PC-3 (cell line): Measurements from ENCODE around the gene RAB11FIP4. TPM values are rescaled to one million over a fixed set of nuclear protein-coding genes. Genes with fewer than 3 reads are reported as not detected.
A peak's percentile ranks its signal among the peaks of the same experiment; 100 is the strongest.

Experiments used
- ATAC-seq: fragments of 200-7000 bp; cut with Tn5 transposase; 2 replicates; pipeline ENCODE4 v1.9.1; 2020; ENCODE audit warnings: mild to moderate bottlenecking, moderate library complexity
- BruUV-seq: library from RNA; stranded (reverse); fragments of 400-500 nt; replicated peaks from 2 replicates; lab custom pipeline; 2021; lab: Mats Ljungman, UMichigan
- CTCF ChIA-PET: fragments of 300-600 bp; sonication (Branson Sonifier 250); formaldehyde crosslinking; loops from one replicate; lab custom pipeline; 2022; ENCODE audit warnings: antibody characterized with exemption; lab: Charles Lee
- POLR2A ChIA-PET: fragments of 300-600 bp; sonication (Branson Sonifier 250); formaldehyde crosslinking; loops from one replicate; lab custom pipeline; 2022; ENCODE audit warnings: antibody characterized with exemption; ENCODE audit not compliant: unreplicated experiment; lab: Charles Lee
- DNase-seq: peaks from one replicate; pipeline ENCODE4 v3.0.0-alpha.2; 2015
- H2AFZ ChIP-seq: fragments of 300-600 bp; sonication (generic); 2 replicates; pipeline ENCODE4 v1.6.0; 2016; ENCODE audit warnings: antibody characterized with exemption, low read length
- H3F3A ChIP-seq: fragments of 300-600 bp; sonication (generic); one replicate; pipeline ENCODE4 v1.6.0; 2017; ENCODE audit warnings: antibody characterized with exemption, low read length, control low read depth, mild to moderate bottlenecking; ENCODE audit not compliant: unreplicated experiment
- H3K27ac ChIP-seq: fragments of 300-600 bp; sonication (generic); 2 replicates; pipeline ENCODE4 v1.5.1; 2016; ENCODE audit warnings: mild to moderate bottlenecking, low read length
- H3K27me3 ChIP-seq: fragments of 300-600 bp; sonication (generic); 2 replicates; pipeline ENCODE4 v1.6.1; 2016; ENCODE audit warnings: low read length, mixed read lengths
- H3K36me3 ChIP-seq: fragments of 300-600 bp; sonication (generic); 2 replicates; pipeline ENCODE4 v1.6.1; 2016; ENCODE audit warnings: low read depth, mixed run types, low read length, mixed read lengths
- H3K4me1 ChIP-seq: fragments of 300-600 bp; sonication (generic); 2 replicates; pipeline ENCODE4 v1.5.1; 2016; ENCODE audit warnings: low read length; ENCODE audit not compliant: insufficient read depth
- H3K4me2 ChIP-seq: fragments of 300-600 bp; sonication (generic); 2 replicates; pipeline ENCODE4 v1.6.0; 2016; ENCODE audit warnings: low read length
- H3K4me3 ChIP-seq: fragments of 300-600 bp; sonication (generic); 2 replicates; pipeline ENCODE4 v1.5.1; 2016; ENCODE audit warnings: mild to moderate bottlenecking, low read length, mixed read lengths
- H3K79me2 ChIP-seq: fragments of 300-600 bp; sonication (generic); 2 replicates; pipeline ENCODE4 v1.6.1; 2017; ENCODE audit warnings: low read length, mixed read lengths
- H3K9ac ChIP-seq: fragments of 300-600 bp; sonication (generic); 2 replicates; pipeline ENCODE4 v1.6.0; 2016; ENCODE audit warnings: mild to moderate bottlenecking, low read length
- H3K9me2 ChIP-seq: fragments of 300-600 bp; sonication (generic); replicated peaks from 2 replicates; pipeline ENCODE4 v1.6.1; 2016; ENCODE audit warnings: mixed run types, low read length, mixed read lengths
- H3K9me3 ChIP-seq: fragments of 300-600 bp; sonication (generic); 2 replicates; pipeline ENCODE4 v1.6.1; 2016; ENCODE audit warnings: low read length, mixed read lengths
- H4K20me1 ChIP-seq: fragments of 300-600 bp; sonication (generic); 2 replicates; pipeline ENCODE4 v1.6.1; 2016; ENCODE audit warnings: low read length, mixed read lengths
- EZH2 ChIP-seq: fragments of 300-600 bp; sonication (generic); IDR thresholded peaks from one replicate; pipeline ENCODE4 v1.6.1; 2017; ENCODE audit warnings: antibody characterized with exemption, mild to moderate bottlenecking, low read length; ENCODE audit not compliant: unreplicated experiment
- EZH2phosphoT487 ChIP-seq: fragments of 300-600 bp; sonication (generic); IDR thresholded peaks from 2 replicates; pipeline ENCODE4 v1.6.1; 2018; ENCODE audit warnings: mild to moderate bottlenecking, antibody characterized with exemption, low read length, borderline replicate concordance
- intact Hi-C: fragments of 100-400 bp; cut with micrococcal nuclease; formaldehyde crosslinking; loops from 2 replicates; pipeline ENCODE4 v1.9.0; 2023
- total RNA-seq: library from RNA; depleted of rRNA; stranded (reverse); fragments of >200 nt; gene quantifications from 2 replicates; pipeline ENCODE4 v1.2.3, GENCODE V29; 2014
- TF ChIP-seq, protein P1 (sequence below): fragments of 300-600 bp; sonication (generic); conservative IDR thresholded peaks from 2 replicates; pipeline ENCODE4 v1.5.1; 2017; ENCODE audit warnings: antibody characterized with exemption, low read depth, mild to moderate bottlenecking, low read length

The RAB11FIP4 gene
- total RNA-seq, 1 experiment from 2014 or later, result 4.2 TPM

DNA sequence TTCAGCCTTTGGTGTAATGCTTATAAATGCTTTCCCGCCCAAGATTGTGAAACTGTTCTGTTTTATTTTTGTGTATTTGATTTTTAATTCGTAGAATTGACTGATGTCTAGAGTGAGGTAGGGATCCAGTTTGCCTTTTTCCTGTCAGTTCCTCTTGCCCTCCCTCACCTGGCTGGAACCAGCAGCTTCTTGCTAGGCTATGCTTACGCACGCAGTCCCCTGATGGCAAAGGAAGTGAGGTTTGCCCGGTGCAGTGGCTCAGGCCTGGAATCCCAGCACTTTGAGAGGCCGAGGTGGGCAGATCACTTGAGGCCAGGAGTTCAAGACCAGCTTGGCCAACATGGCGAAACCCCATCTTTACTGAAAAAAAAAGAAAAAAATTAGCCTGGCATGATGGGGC, 51.9 kb downstream of the RAB11FIP4 start:
- CTCF ChIA-PET, result no interaction called here

DNA sequence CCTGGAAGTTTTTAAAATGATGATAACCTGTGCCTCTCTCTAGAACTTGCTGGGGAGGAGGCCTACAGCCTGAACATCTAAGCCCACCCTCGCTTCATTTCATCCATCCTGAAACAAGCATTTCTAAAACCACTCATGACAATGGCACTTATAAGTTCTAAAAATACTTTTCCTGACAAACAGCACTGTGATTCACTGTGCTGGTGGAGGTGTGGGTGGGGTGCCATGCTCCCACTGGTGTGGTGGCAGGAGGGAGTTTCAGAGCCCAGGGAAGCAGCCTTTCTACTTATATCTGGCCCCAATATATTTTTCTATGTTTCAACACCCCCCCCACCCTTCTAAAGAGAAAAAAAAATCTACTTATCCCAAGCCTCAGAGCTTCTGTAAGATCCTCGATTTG, 52.6 kb downstream of the RAB11FIP4 start:
- Histone ChIP-seq H3K79me2 (no peaks in the 10 kb centered on the region), H3K4me2 (no peak overlapping the region), H3K9me3 (no peaks in the 10 kb centered on the region), H3K4me1 (no peaks in the 10 kb centered on the region), H3K9ac (no peak overlapping the region), H4K20me1 (no peaks in the 10 kb centered on the region), H3F3A (no peaks in the 10 kb centered on the region), H2AFZ (no peak overlapping the region), H3K27me3 (no peaks in the 10 kb centered on the region), H3K27ac (no peak overlapping the region), H3K36me3 (no peaks in the 10 kb centered on the region), H3K4me3 (no peak overlapping the region), H3K9me2 (no peaks in the 10 kb centered on the region)
- TF ChIP-seq EZH2 (no peak), EZH2phosphoT487 (no peak)
- TF ChIP-seq, protein P1, sequence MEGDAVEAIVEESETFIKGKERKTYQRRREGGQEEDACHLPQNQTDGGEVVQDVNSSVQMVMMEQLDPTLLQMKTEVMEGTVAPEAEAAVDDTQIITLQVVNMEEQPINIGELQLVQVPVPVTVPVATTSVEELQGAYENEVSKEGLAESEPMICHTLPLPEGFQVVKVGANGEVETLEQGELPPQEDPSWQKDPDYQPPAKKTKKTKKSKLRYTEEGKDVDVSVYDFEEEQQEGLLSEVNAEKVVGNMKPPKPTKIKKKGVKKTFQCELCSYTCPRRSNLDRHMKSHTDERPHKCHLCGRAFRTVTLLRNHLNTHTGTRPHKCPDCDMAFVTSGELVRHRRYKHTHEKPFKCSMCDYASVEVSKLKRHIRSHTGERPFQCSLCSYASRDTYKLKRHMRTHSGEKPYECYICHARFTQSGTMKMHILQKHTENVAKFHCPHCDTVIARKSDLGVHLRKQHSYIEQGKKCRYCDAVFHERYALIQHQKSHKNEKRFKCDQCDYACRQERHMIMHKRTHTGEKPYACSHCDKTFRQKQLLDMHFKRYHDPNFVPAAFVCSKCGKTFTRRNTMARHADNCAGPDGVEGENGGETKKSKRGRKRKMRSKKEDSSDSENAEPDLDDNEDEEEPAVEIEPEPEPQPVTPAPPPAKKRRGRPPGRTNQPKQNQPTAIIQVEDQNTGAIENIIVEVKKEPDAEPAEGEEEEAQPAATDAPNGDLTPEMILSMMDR, result no peak
- DNase-seq (no peak), ATAC-seq (no peak)
- ChIA-PET CTCF (no interaction called here), POLR2A (no interaction called here)
- intact Hi-C loops, result no loop called here
- no TSS peak for BruUV-seq

More for the DNA sequence above, 51.9 kb downstream of the RAB11FIP4 start:
- Histone ChIP-seq H4K20me1 (no peaks in the 10 kb centered on the region), H3K4me3 (no peak overlapping the region), H3K27ac (no peak overlapping the region), H3F3A (no peaks in the 10 kb centered on the region), H2AFZ (no peak overlapping the region), H3K9me3 (no peaks in the 10 kb centered on the region), H3K36me3 (no peaks in the 10 kb centered on the region), H3K4me1 (no peaks in the 10 kb centered on the region), H3K27me3 (no peaks in the 10 kb centered on the region), H3K79me2 (no peaks in the 10 kb centered on the region), H3K4me2 (no peak overlapping the region), H3K9ac (no peak overlapping the region), H3K9me2 (no peaks in the 10 kb centered on the region)
- intact Hi-C loops, result no loop called here
- no peak for DNase-seq
- BruUV-seq, result no TSS peak
- POLR2A ChIA-PET, result no interaction called here
- ATAC-seq, result no peak
- TF ChIP-seq, protein P1, result no peak
- TF ChIP-seq EZH2 (no peak), EZH2phosphoT487 (no peak)

DNA sequence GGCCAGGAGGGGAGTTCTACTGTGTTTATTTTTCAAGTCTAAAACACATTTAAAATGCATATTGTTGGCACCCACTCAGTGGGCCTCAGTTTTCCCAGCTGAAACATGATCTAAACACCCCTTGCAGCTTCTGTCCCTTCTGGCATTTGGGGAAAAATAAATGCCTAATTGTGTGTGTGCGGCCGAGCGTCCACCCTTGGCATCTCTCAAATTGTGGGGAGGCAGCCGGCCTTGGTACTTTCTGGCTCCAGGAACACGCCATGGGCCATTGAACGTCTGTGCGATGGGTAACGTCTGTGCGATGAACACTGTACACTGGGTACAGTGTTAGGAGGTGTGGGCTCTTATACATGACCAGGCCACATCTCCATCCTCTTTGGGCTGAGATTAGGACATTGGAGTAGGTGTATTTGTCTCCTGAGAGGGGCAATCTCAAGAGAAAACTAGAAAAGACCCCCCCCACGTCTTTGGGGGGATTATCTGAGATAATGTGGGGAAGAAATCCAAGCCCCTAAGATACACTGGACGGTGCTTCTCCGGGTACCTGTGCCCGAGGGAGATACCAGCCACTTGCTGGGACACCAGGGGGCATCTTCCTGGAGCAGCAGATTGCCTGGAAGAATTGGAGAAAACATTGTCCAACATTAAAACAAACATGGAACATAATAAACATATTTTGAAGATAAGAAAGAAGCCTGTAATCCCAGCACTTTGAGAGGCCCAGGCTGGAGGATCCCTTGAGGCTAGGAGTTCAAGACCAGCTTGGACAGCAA, 54.9 kb downstream of the RAB11FIP4 start:
- Histone ChIP-seq H3F3A (no peaks in the 10 kb centered on the region), H3K4me3 (no peak overlapping the region), H3K9me3 (no peaks in the 10 kb centered on the region), H3K79me2 (no peaks in the 10 kb centered on the region), H4K20me1 (no peaks in the 10 kb centered on the region), H3K36me3 (no peaks in the 10 kb centered on the region), H3K9ac (no peak overlapping the region), H3K27ac (no peak overlapping the region), H2AFZ (no peak overlapping the region), H3K4me1 (no peaks in the 10 kb centered on the region), H3K9me2 (no peaks in the 10 kb centered on the region), H3K4me2 (no peak overlapping the region), H3K27me3 (no peaks in the 10 kb centered on the region)
- intact Hi-C loops, result loop anchor here (1.0 kb wide), 1 partner anchor 79 kb away; no protein-coding TSS in a partner anchor
- ChIA-PET CTCF (no interaction called here), POLR2A (no interaction called here)
- ATAC-seq, result no peak
- TF ChIP-seq EZH2 (no peak), EZH2phosphoT487 (no peak)
- TF ChIP-seq, protein P1, result 0 out of 2 replicates have a peak, but pooled peaks have one; percentile 34
- peak; percentile 15 for DNase-seq
- no TSS peak for BruUV-seq
